Gastrocnemius medialis (tissue), 4 donors: ENCODE measurements around the gene B3GNT4.
"Not testable (repeated sequence)": the region's sequence is repeated elsewhere in the genome, so short reads cannot be mapped to it uniquely, and the experiment has no call there.

ENCODE experiments used
- CTCF ChIP-seq, 5 experiments: fragments of 450-650 bp in 3 of 5; fragments of 200-600 bp in 2 of 5; sonication (generic) in 2 of 5; IDR thresholded peaks in 4 of 5; conservative IDR thresholded peaks in 1 of 5; 1 replicate in 4 of 5; 2 replicates in 1 of 5; pipeline ENCODE4 v1.5.1; 2016 to 2019; ENCODE audit warnings: antibody characterized with exemption in 5 of 5, mild to moderate bottlenecking in 3 of 5, moderate library complexity in 3 of 5
- POLR2A ChIP-seq, 2 donors: fragments of 450-650 bp; IDR thresholded peaks; one replicate each; pipeline ENCODE4 v1.6.1; 2017; ENCODE audit warnings: antibody characterized with exemption in 2 of 2, mild to moderate bottlenecking in 2 of 2, moderate library complexity in 2 of 2

- TF ChIP-seq POLR2A (IDR thresholded peaks at IDR 0.05); CTCF (IDR thresholded peaks at IDR 0.05 in 4 of 5, conservative IDR thresholded peaks at IDR 0.05 in 1 of 5): not testable (repeated sequence)
Measured at GRCh38 chr12:122202811-122203210, 698 bp upstream of the B3GNT4 start.
